CD4-positive, alpha-beta T cell (primary cell): ENCODE results near the gene FOSL1. TPM values are rescaled to one million over a fixed set of nuclear protein-coding genes. Genes with fewer than 3 reads are reported as not detected.

Experiments used
- ATAC-seq: fragments of 200-7000 bp; cut with Tn5 transposase; one replicate; pipeline ENCODE4 v1.10.0; 2022; ENCODE audit warnings: mild to moderate bottlenecking; ENCODE audit not compliant: poor library complexity
- CTCF ChIA-PET: fragments of 350-600 bp; sonication (Branson Sonifier 250); formaldehyde crosslinking; loops from one replicate; lab custom pipeline; 2021; ENCODE audit warnings: antibody characterized with exemption, inconsistent platforms; lab: Charles Lee
- POLR2A ChIA-PET: fragments of 350-600 bp; sonication (Branson Sonifier 250); formaldehyde crosslinking; loops from one replicate; lab custom pipeline; 2021; ENCODE audit warnings: antibody characterized with exemption, inconsistent platforms; lab: Charles Lee
- DNase-seq, 14 experiments: peaks; one replicate each; pipeline ENCODE4 v3.0.0-alpha.2; 2013 to 2020; ENCODE audit warnings: mixed read lengths in 2 of 14
- H3K27ac ChIP-seq, 2 donors: one replicate each; pipeline versions ENCODE4 v1.5.1 to v1.7.0; 2013; ENCODE audit warnings: low read length in 2 of 2, low read depth in 1 of 2, mild to moderate bottlenecking in 1 of 2
- H3K27me3 ChIP-seq, 2 experiments: 1 replicate in 1 of 2; 2 replicates in 1 of 2; pipeline versions ENCODE4 v1.6.1 to v1.7.0; 2013; ENCODE audit warnings: low read length in 2 of 2, control low read depth in 1 of 2, mild to moderate bottlenecking in 1 of 2, moderate library complexity in 1 of 2; ENCODE audit not compliant: insufficient read depth in 2 of 2, control insufficient read depth in 1 of 2
- H3K36me3 ChIP-seq: one replicate; pipeline ENCODE4 v1.6.1; 2013; ENCODE audit warnings: low read length, control low read depth; ENCODE audit not compliant: insufficient read depth
- H3K4me1 ChIP-seq: one replicate; pipeline ENCODE4 v1.6.1; 2013; ENCODE audit warnings: low read length, control low read depth; ENCODE audit not compliant: insufficient read depth
- H3K4me3 ChIP-seq: one replicate; pipeline ENCODE4 v1.5.1; 2013; ENCODE audit warnings: mild to moderate bottlenecking, low read length, moderate library complexity
- H3K9me3 ChIP-seq, 2 experiments: 1 replicate in 1 of 2; 2 replicates in 1 of 2; pipeline versions ENCODE4 v1.6.1 to v1.7.0; 2013; ENCODE audit warnings: low read length in 2 of 2, mild to moderate bottlenecking in 2 of 2, control low read depth in 1 of 2, moderate library complexity in 1 of 2; ENCODE audit not compliant: control insufficient read depth in 1 of 2, insufficient read depth in 1 of 2
- H3K27ac Mint-ChIP-seq: one replicate; pipeline ENCODE4 v1.8.0; 2020; ENCODE audit warnings: mixed read lengths
- H3K27me3 Mint-ChIP-seq: one replicate; pipeline ENCODE4 v1.8.0; 2021; ENCODE audit warnings: mixed read lengths
- H3K36me3 Mint-ChIP-seq: one replicate; pipeline ENCODE4 v1.8.0; 2021; ENCODE audit warnings: low read depth, mixed read lengths
- H3K4me1 Mint-ChIP-seq: one replicate; pipeline ENCODE4 v1.8.0; 2021; ENCODE audit warnings: low read depth, mixed read lengths
- H3K4me3 Mint-ChIP-seq: one replicate; pipeline ENCODE4 v1.8.0; 2020; ENCODE audit warnings: mild to moderate bottlenecking, mixed read lengths
- H3K9me3 Mint-ChIP-seq: one replicate; pipeline ENCODE4 v1.8.0; 2020; ENCODE audit warnings: mixed read lengths
- CTCF ChIP-seq: fragments of 200-600 bp; IDR thresholded peaks from one replicate; pipeline ENCODE4 v1.8.0; 2022; ENCODE audit warnings: antibody characterized with exemption, mild to moderate bottlenecking
- intact Hi-C, 2 experiments: fragments of 100-400 bp; cut with DNase I in 1 of 2; cut with micrococcal nuclease in 1 of 2; formaldehyde crosslinking; loops; one replicate each; pipeline versions ENCODE4 v1.15.1 to v1.9.0; 2023 to 2025; cut with DNase I, micrococcal nuclease
- total RNA-seq, 174 experiments: library from RNA in 2 of 174; stranded (reverse) in 2 of 174; gene quantifications; one replicate each; pipeline ENCODE4 v1.2.3 and lab custom pipeline; 2021 to 2026

The FOSL1 gene
- total RNA-seq, 2 experiments from 2014 or later, result 1.8 to 2.2 TPM

GRCh38 chr11:65917077-65917433 is 16.9 kb upstream of the FOSL1 start:
- Histone ChIP-seq H3K4me3 (no peak overlapping the region), H3K27ac (no peak overlapping the region), H3K9me3 (no peaks in the 10 kb centered on the region), H3K36me3 (peaks cover 27% of the 10 kb centered on the region), H3K4me1 (peaks cover 49% of the 10 kb centered on the region), H3K27me3 (no peaks in the 10 kb centered on the region)
- ChIA-PET CTCF (interaction anchor here (1.9 to 3.2 kb wide), 2 partner anchors 28 to 57 kb away, joined by 6 to 21 read pairs; partner anchors contain the start of genes CCDC85B, FIBP and MUS81), POLR2A (interaction anchor here (1.3 to 6.6 kb wide), 5 partner anchors 27 to 84 kb away, joined by 4 to 104 read pairs (median 10); partner anchors contain the start of genes CCDC85B, FIBP, MUS81 and SART1)
- Mint-ChIP-seq H3K27me3 (no peaks in the 10 kb centered on the region), H3K27ac (peak overlapping the region; percentile 82), H3K4me1 (peaks cover 32% of the 10 kb centered on the region), H3K36me3 (peaks cover 32% of the 10 kb centered on the region), H3K9me3 (no peaks in the 10 kb centered on the region), H3K4me3 (peak overlapping the region; percentile 94)
- no peak for TF ChIP-seq CTCF
- ATAC-seq (no peak), DNase-seq (no peak)
- intact Hi-C loops, result loop anchor here in 1 of 2 experiments (5.0 kb wide), 1 partner anchor 135 kb away; the partner anchor contains the start of gene SF3B2

- DNase-seq (no peak), ATAC-seq (no peak)
- Histone ChIP-seq H3K27me3 (no peaks in the 10 kb centered on the region), H3K4me1 (peaks cover 48% of the 10 kb centered on the region), H3K36me3 (peaks cover 23% of the 10 kb centered on the region), H3K27ac (no peak overlapping the region), H3K4me3 (no peak overlapping the region), H3K9me3 (no peaks in the 10 kb centered on the region)
- peak overlapping the region; percentile 94 for H3K4me3 Mint-ChIP-seq
- POLR2A ChIA-PET, result interaction anchor here (2.4 kb wide), 1 partner anchor 26 kb away, joined by 13 read pairs; the partner anchor contains the start of gene CCDC85B
- intact Hi-C loops, result loop anchor here in 1 of 2 experiments (5.0 kb wide), 1 partner anchor 136 kb away; the partner anchor contains the start of gene SF3B2
- H3K9me3 Mint-ChIP-seq, result no peaks in the 10 kb centered on the region
- peaks cover 32% of the 10 kb centered on the region for H3K4me1 Mint-ChIP-seq
- H3K27me3 Mint-ChIP-seq, result no peaks in the 10 kb centered on the region
- CTCF ChIA-PET, result interaction anchor here (0.8 kb wide), 1 partner anchor 25 kb away, joined by 3 read pairs; the partner anchor contains the start of gene CCDC85B
- peak overlapping the region; percentile 82 for H3K27ac Mint-ChIP-seq
- TF ChIP-seq CTCF, result no peak
- peaks cover 27% of the 10 kb centered on the region for H3K36me3 Mint-ChIP-seq
Observed at GRCh38 chr11:65916391-65916790, 16.2 kb upstream of the FOSL1 start.

GRCh38 chr11:65915821-65916251 is 15.6 kb upstream of the FOSL1 start:
- Mint-ChIP-seq H3K9me3 (no peaks in the 10 kb centered on the region), H3K36me3 (peaks cover 27% of the 10 kb centered on the region), H3K4me3 (no peak overlapping the region), H3K4me1 (peaks cover 32% of the 10 kb centered on the region), H3K27me3 (no peaks in the 10 kb centered on the region), H3K27ac (peak overlapping the region; percentile 82)
- DNase-seq, result peak in 3 of 14 experiments; percentile 33 to 73 (median 63)
- no peaks in the 10 kb centered on the region for H3K9me3 ChIP-seq
- H3K4me1 ChIP-seq, result peaks cover 43% of the 10 kb centered on the region
- peaks cover 21% of the 10 kb centered on the region for H3K36me3 ChIP-seq
- H3K27ac ChIP-seq, result no peak overlapping the region
- H3K4me3 ChIP-seq, result no peak overlapping the region
- TF ChIP-seq CTCF, result no peak
- intact Hi-C loops, result loop anchor here in 1 of 2 experiments (5.0 kb wide), 1 partner anchor 136 kb away; the partner anchor contains the start of gene SF3B2
- ATAC-seq, result no peak
- CTCF ChIA-PET, result interaction anchor here (0.8 kb wide), 1 partner anchor 25 kb away, joined by 3 read pairs; the partner anchor contains the start of gene CCDC85B
- H3K27me3 ChIP-seq, result no peaks in the 10 kb centered on the region
- POLR2A ChIA-PET, result interaction anchor here (0.6 to 2.4 kb wide), 3 partner anchors 25 to 200 kb away, joined by 3 to 13 read pairs (median 3); partner anchors contain the start of genes CCDC85B and SART1
